Neural progenitor cell (in vitro differentiated cells): ENCODE results near the gene METTL21A. TPM values are rescaled to one million over a fixed set of nuclear protein-coding genes. Genes with fewer than 3 reads are reported as not detected.

Experiments
- DNase-seq: peaks from one replicate; pipeline ENCODE4 v3.0.0-alpha.2; 2016; ENCODE audit warnings: low spot score
- H2AFZ ChIP-seq: fragments of 200-600 bp; sonication (generic); replicated peaks from 2 replicates; pipeline ENCODE4 v1.6.1; 2016; ENCODE audit warnings: antibody characterized with exemption
- H3F3A ChIP-seq: fragments of 200-600 bp; sonication (generic); 2 replicates; pipeline ENCODE4 v1.6.1; 2016; ENCODE audit warnings: antibody characterized with exemption, low read depth
- H3K27ac ChIP-seq: fragments of 200-600 bp; sonication (generic); 2 replicates; pipeline ENCODE4 v1.5.1; 2016; ENCODE audit warnings: mild to moderate bottlenecking
- H3K27me3 ChIP-seq: fragments of 200-600 bp; sonication (generic); 2 replicates; pipeline ENCODE4 v1.6.1; 2016; ENCODE audit warnings: mild to moderate bottlenecking, moderate library complexity
- H3K36me3 ChIP-seq: fragments of 200-600 bp; sonication (generic); 2 replicates; pipeline ENCODE4 v1.5.1; 2016
- H3K4me1 ChIP-seq: fragments of 200-600 bp; sonication (generic); 2 replicates; pipeline ENCODE4 v1.6.1; 2016; ENCODE audit warnings: mixed run types
- H3K4me2 ChIP-seq: fragments of 200-600 bp; sonication (generic); 2 replicates; pipeline ENCODE4 v1.6.1; 2016
- H3K4me3 ChIP-seq: fragments of 200-600 bp; sonication (generic); 2 replicates; pipeline ENCODE4 v1.5.1; 2016
- H3K79me2 ChIP-seq: fragments of 200-600 bp; sonication (generic); 2 replicates; pipeline ENCODE4 v1.6.1; 2016; ENCODE audit warnings: low read depth
- H3K9ac ChIP-seq: fragments of 200-600 bp; sonication (generic); 2 replicates; pipeline ENCODE4 v1.6.1; 2016
- H3K9me3 ChIP-seq: fragments of 200-600 bp; sonication (generic); 2 replicates; pipeline ENCODE4 v1.5.1; 2016; ENCODE audit warnings: low read depth
- H4K20me1 ChIP-seq: fragments of 200-600 bp; sonication (generic); 2 replicates; pipeline ENCODE4 v1.6.1; 2016; ENCODE audit warnings: low read depth
- H3K27ac Mint-ChIP-seq: 3 replicates; pipeline ENCODE4 v1.8.0; 2021; ENCODE audit warnings: mixed read lengths
- H3K27me3 Mint-ChIP-seq: 2 replicates; pipeline ENCODE4 v1.8.0; 2022; ENCODE audit warnings: low read depth, mild to moderate bottlenecking, inconsistent platforms, moderate library complexity, mixed read lengths; ENCODE audit not compliant: insufficient read depth
- H3K36me3 Mint-ChIP-seq: 3 replicates; pipeline ENCODE4 v1.8.0; 2021; ENCODE audit warnings: mixed read lengths
- H3K4me1 Mint-ChIP-seq: 3 replicates; pipeline ENCODE4 v1.8.0; 2021; ENCODE audit warnings: mixed read lengths
- H3K4me3 Mint-ChIP-seq: 3 replicates; pipeline ENCODE4 v1.8.0; 2021; ENCODE audit warnings: mild to moderate bottlenecking, moderate library complexity, mixed read lengths
- H3K9me3 Mint-ChIP-seq: 3 replicates; pipeline ENCODE4 v1.8.0; 2020; ENCODE audit warnings: mixed read lengths
- CTCF ChIP-seq: fragments of 200-600 bp; sonication (generic); IDR thresholded peaks from 2 replicates; pipeline ENCODE4 v1.5.1; 2017; ENCODE audit warnings: antibody characterized with exemption, mild to moderate bottlenecking
- EZH2 ChIP-seq: fragments of 200-600 bp; sonication (generic); IDR thresholded peaks from 2 replicates; pipeline ENCODE4 v1.6.1; 2017; ENCODE audit warnings: antibody characterized with exemption, mild to moderate bottlenecking, moderate library complexity
- EZH2phosphoT487 ChIP-seq: fragments of 200-600 bp; sonication (generic); IDR thresholded peaks from 2 replicates; pipeline ENCODE4 v1.6.1; 2017; ENCODE audit warnings: antibody characterized with exemption
- total RNA-seq: library from RNA; depleted of rRNA; stranded (reverse); fragments of >200 nt; gene quantifications from 2 replicates; pipeline ENCODE4 v1.2.3, GENCODE V29; 2015; ENCODE audit warnings: low replicate concordance

The METTL21A gene
- total RNA-seq, 1 donor from 2014 or later: 65.2 TPM

DNA sequence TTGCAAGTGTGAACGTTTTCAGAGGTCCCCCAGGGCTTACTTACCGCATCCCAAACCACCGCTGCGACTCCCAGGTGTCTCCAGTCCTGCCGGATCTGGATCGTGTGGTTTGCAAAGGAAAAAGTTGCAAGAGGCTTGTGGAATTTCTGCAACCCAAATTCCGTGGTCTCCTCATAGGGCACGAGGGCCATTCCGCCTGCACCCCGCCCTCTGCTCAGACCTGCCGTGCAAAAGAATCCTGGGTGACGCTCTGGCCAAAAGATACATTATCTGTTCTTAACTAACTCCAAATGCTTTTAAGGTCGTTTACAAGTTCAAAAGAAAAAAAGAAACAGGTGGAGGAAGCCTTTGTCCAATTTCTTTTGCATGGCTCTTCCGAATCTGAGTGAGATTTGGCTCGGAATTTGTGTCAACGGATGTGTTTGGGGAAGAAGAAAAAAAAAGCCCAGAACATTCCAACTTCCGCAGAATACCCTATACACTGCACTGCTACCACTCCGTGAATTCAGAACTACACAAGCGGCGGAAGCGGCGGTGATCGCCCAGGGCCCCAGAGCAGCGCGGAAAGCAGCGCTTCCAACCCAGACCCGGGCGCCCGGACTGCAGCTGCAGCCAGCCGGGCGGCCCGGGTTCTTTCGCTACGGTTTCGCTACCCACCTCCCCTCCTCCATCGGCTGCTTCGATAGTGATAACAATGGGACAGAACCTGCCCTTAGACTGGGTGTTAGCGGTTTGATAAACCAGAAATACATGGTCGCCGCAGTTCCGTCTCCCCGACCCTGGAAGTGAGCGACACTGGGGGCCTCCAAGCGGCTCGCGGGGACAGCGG, 795 bp downstream of the METTL21A start:
- Histone ChIP-seq H3F3A (peaks cover 34% of the 10 kb centered on the region), H3K4me1 (peaks cover 6% of the 10 kb centered on the region), H4K20me1 (no peaks in the 10 kb centered on the region), H3K27ac (peak overlapping the region; percentile 36), H3K9ac (peak overlapping the region; percentile 34), H3K27me3 (peaks cover 10% of the 10 kb centered on the region), H3K4me3 (peak overlapping the region; percentile 93), H3K4me2 (peak overlapping the region; percentile 83), H3K9me3 (no peaks in the 10 kb centered on the region), H3K36me3 (peaks cover 10% of the 10 kb centered on the region), H3K79me2 (peaks cover 20% of the 10 kb centered on the region), H2AFZ (peak overlapping the region; percentile 93)
- Mint-ChIP-seq H3K27me3 (peaks cover 5% of the 10 kb centered on the region), H3K9me3 (no peaks in the 10 kb centered on the region), H3K4me1 (peaks cover 16% of the 10 kb centered on the region), H3K4me3 (peak overlapping the region; percentile 92), H3K27ac (peak overlapping the region; percentile 60), H3K36me3 (peaks cover 21% of the 10 kb centered on the region)
- TF ChIP-seq EZH2phosphoT487: no peak
- TF ChIP-seq EZH2: peak; percentile 29
- TF ChIP-seq CTCF: no peak
- DNase-seq: peak; percentile 83

- Mint-ChIP-seq H3K4me3 (no peak overlapping the region), H3K4me1 (peaks cover 13% of the 10 kb centered on the region), H3K9me3 (no peaks in the 10 kb centered on the region), H3K36me3 (peaks cover 27% of the 10 kb centered on the region), H3K27ac (no peak overlapping the region), H3K27me3 (peaks cover 4% of the 10 kb centered on the region)
- H3F3A ChIP-seq: peaks cover 19% of the 10 kb centered on the region
- peaks cover 2% of the 10 kb centered on the region for H3K27me3 ChIP-seq
- no peak overlapping the region for H3K4me2 ChIP-seq
- TF ChIP-seq EZH2 (no peak), CTCF (no peak), EZH2phosphoT487 (no peak)
- peaks cover 6% of the 10 kb centered on the region for H3K4me1 ChIP-seq
- peaks cover 10% of the 10 kb centered on the region for H3K36me3 ChIP-seq
- no peaks in the 10 kb centered on the region for H4K20me1 ChIP-seq
- H3K27ac ChIP-seq: no peak overlapping the region
- H3K9ac ChIP-seq: no peak overlapping the region
- no peak overlapping the region for H2AFZ ChIP-seq
- H3K4me3 ChIP-seq: no peak overlapping the region
- DNase-seq: no peak
- no peaks in the 10 kb centered on the region for H3K9me3 ChIP-seq
- H3K79me2 ChIP-seq: peaks cover 20% of the 10 kb centered on the region
Observed at GRCh38 chr2:207621501-207622039, 3.6 kb downstream of the METTL21A start.

DNA sequence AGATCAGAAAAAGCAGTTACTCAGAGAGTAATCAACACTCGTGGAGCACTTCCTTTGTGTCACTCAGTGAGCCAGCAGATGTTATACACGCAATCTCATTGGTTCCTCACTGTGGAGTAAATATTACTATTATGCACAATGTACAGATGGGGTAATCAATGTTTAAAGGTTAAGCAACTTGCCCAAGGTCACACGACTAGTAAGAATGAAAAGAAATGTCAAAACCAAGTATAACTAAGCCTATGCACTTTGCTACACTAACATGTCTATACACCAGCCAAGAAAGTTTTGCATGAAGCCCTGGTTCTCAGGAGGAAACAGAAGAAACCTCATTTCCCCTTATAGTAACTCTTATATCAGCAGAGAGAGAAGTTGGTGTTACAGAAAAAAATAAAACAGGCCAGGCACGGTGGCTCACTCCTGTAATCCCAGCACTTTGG, 5.4 kb downstream of the METTL21A start:
- Mint-ChIP-seq H3K4me3 (no peak overlapping the region), H3K4me1 (peaks cover 13% of the 10 kb centered on the region), H3K27ac (no peak overlapping the region), H3K9me3 (no peaks in the 10 kb centered on the region), H3K36me3 (peaks cover 34% of the 10 kb centered on the region), H3K27me3 (peaks cover 5% of the 10 kb centered on the region)
- DNase-seq: no peak
- Histone ChIP-seq H4K20me1 (no peaks in the 10 kb centered on the region), H2AFZ (no peak overlapping the region), H3K27ac (no peak overlapping the region), H3F3A (peaks cover 1% of the 10 kb centered on the region), H3K9ac (no peak overlapping the region), H3K4me3 (no peak overlapping the region), H3K9me3 (no peaks in the 10 kb centered on the region), H3K79me2 (peaks cover 20% of the 10 kb centered on the region), H3K36me3 (peaks cover 10% of the 10 kb centered on the region), H3K4me1 (peaks cover 6% of the 10 kb centered on the region), H3K4me2 (no peak overlapping the region), H3K27me3 (no peaks in the 10 kb centered on the region)
- TF ChIP-seq EZH2: no peak
